GM19372 (cell line): ENCODE results near the gene ZNF473.
"Not testable (repeated sequence)": the region's sequence is repeated elsewhere in the genome, so short reads cannot be mapped to it uniquely, and the experiment has no call there.

Experiments
- ATAC-seq: cut with Tn5 transposase; IDR thresholded peaks from one replicate; pipeline ENCODE4 v1.9.1; 2021; ENCODE audit warnings: mild to moderate bottlenecking, low read depth, moderate library complexity; ENCODE audit not compliant: unreplicated experiment

The ZNF473 gene

DNA sequence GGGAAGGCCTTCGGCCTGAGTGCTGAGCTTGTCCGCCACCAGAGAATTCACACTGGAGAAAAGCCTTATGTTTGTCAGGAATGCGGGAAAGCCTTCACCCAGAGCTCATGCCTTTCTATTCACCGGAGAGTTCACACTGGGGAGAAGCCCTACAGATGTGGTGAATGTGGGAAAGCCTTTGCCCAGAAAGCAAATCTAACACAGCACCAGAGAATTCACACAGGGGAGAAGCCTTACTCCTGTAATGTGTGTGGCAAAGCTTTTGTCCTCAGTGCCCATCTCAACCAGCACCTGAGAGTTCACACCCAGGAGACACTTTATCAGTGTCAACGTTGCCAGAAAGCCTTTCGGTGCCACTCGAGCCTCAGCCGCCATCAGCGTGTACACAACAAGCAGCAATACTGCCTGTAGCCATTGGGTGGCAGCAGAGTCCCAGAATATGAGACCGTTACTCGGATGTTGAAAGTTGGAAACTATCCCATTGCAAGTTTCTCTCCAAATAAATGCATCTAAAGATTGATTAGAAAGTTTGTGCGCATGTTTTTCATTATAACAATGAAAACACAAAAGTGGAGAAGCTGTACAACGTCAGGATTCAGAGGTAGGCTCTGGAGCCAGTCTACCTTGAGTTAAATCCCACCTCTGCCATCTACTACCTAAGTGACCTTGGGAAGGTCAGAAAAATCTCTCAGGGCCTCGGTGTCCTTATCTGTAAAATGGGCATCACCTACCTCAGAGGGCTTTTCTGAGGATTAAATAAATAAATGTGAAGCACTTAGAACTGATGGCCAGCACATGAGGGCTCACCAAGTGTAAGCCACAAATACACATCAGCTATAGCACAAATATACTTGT lies 21.1 kb downstream of the ZNF473 start:
- ATAC-seq = no peak

DNA sequence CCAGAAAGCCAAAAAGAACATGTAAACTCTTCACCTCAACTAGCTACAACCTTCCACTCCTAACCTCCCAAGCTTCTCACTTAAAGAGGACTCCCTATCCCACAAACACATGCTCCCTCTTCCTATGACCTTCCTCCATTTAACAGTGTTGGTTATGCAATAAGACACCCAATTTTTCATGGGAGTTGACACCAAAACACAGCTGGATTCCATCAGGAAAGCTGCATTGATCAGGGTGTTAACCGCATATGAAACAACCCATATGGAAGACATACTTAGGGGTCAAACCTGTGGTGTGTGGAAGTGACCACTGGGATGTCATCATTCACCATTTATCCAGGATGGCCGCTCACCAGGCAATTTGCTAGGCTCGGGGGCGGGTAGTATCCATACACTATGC lies 21.9 kb downstream of the ZNF473 start:
- ATAC-seq = no peak

DNA sequence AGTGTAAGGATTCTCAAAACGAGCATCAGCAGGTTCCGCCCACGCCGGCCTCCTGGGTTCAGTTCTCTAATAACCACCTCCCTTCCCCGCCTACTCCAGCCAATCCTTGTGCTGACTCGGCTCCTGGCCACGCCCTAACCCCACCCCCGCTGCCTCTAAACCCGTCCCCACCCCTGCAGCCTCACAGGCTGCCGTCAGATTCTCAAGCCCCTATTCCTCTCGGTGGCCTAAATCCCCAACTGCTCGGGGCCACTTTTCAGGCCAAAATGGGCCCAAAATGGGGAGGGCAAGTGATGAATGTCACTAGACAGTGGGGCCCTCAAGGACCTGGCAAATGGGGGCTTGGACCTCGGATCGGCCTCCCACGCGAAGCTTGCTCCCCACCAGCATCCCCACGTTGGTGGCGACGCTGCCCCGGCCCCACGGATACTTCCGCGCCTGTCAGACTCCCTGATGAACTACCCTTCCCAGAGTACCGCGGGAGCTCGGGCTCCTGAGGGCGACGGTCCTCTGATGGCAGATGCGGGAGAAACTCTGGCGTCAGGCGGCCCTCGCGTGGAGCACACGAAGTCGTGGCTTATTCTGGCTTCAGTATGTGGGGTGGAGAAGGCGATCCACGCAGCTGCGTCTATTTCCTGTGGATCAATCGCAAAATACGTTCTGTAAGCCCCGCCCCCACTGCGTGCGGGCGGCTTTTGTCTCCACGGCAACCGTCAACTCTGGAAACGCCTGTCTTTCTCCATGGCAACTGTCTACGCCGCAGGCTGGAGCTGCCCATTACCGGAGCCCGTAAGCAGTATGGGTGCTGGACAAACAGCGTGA lies 24.8 kb downstream of the ZNF473 start:
- ATAC-seq = no peak

DNA sequence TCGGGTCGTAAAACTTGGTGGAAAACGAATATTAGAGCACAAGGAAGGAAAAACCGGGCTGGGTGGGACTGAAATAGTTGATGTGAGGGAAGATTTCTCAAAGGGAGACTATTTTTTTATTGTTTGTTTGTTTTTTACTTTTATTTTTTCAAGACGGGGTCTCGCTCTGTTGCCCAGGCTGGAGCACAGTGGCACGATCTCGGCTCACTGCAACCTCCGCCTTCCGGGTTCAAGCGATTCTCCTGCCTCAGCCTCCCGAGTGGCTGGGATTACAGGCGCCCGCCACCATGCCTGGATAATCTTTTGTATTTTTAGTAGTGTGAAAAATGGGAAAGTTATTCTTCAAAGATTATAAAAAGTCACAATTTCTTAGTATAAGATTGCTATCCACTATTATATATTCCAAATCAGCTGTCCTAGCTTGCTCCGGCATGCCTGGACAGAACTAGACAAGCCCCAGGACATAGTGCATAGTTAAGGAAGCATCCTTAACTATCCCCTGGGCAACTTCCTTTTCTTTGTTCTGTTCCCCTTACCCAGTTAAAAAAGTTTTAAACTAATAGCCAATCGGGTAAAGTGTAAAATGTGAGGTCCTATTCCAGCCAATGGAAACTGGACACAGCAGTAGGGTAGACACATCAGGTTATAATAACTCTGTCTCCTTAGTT lies 25.6 kb downstream of the ZNF473 start:
- not testable (repeated sequence) for ATAC-seq

DNA sequence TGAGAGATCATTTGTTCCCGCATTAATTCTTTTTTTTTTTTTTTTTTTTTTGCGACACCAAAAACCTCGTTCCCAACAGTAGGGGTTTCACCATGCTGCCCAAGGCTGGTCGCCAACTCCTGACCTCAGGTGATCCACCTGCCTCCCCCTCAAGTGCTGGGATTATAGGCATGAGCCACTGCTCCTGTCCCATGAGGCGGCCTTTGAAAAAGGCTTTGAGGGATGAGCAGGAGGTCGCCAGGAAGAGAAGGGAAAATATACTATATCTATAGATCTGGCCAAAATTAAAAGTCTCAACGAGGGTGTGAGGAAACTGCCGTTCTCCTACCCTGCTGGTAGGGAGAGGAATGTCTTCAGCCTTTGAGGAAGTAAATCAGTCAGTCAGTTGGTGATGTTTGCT lies 26.2 kb downstream of the ZNF473 start:
- no peak for ATAC-seq

DNA sequence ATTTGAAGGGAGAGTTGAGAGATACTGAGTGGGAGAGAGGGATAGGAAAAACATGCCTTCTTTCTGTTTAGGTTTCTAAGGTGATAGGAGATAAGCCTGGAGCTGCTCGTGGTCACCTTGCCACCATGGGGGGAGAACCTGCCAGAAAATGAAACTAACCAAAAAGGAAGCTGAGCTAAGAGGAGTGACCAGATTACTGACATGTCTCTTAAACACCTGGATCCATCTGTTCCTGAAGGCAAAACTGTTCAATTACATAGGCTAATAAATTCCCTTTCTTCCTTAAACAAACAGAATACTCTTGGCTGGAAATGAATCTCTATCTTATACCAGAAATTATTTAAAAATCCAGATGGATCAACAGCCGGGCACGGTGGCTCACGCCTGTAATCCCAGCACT lies 27.3 kb downstream of the ZNF473 start:
- no peak for ATAC-seq

DNA sequence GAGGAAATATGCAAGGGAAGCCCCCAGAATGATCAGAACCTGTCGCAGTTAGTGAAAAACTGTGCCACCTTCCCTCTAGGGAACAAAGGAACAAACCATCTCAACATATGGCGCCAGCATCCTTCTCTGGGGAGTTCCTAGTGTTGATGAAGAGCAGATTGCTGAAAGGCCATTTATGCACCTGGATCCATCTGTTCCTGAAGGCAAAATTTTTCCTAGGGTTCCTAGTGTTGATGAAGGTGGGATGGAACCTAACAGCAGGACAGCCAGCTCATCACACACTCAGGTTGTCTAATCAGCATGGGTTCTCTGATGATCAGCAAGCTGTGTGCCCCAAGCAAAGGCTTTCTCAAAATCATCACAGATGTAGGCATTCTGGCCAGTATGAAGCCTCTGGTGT lies 32.6 kb downstream of the ZNF473 start:
- ATAC-seq = no peak

DNA sequence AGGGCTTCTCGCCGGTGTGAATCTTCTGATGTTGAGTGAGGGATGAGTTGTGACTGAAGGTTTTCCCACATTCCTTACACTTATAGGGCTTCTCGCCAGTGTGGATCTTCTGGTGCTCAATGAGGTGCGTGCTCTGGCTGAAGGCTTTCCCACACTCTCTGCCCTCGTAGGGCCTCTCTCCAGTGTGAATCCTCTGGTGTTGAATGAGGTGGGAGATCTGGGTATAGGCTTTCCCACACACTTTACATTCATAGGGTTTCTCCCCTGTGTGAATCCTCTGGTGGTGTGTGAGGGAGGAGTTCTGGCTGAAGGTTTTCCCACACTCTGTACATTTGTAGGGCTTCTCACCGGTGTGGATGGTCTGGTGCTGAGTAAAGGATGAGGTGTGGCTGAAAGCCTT lies 33.2 kb downstream of the ZNF473 start:
- no peak for ATAC-seq

DNA sequence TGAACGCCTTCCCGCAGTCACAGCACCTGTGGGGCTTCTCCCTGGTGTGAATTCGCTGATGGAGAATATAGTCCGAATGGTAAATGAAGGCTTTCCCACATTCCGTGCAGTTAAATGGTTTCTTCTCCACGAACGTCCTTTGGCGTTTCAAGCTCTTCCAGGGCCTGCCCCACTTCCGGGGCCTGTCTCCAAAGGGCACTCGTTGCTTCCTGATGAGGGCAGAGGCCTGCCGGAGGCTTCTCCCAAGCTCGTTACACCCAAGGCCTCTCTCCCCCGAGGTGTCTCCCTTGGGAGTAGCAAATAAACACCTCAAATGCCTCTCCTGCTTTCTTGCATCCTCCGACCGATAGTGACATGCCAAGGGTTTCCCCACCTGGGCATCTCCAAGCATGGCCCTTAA lies 34.3 kb downstream of the ZNF473 start:
- ATAC-seq = no peak

DNA sequence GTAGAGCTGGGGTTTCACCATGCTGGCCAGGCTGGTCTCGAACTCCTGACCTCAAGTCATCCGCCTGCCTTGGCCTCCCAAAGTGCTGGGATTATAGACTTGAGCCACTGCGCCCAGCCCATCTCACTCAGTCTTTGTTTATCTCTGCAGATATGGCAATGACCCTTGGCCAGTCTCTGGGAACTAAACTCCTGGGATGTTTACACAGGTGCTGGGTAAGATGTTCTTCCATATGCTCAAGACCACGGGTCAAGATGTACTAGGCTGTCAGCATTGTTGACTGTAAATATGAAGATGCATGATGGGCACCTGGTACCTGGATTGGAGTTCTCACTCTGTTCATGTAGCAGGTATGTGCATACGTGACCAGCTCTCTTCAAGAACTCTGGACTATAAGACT lies 35.8 kb downstream of the ZNF473 start:
- ATAC-seq = no peak

DNA sequence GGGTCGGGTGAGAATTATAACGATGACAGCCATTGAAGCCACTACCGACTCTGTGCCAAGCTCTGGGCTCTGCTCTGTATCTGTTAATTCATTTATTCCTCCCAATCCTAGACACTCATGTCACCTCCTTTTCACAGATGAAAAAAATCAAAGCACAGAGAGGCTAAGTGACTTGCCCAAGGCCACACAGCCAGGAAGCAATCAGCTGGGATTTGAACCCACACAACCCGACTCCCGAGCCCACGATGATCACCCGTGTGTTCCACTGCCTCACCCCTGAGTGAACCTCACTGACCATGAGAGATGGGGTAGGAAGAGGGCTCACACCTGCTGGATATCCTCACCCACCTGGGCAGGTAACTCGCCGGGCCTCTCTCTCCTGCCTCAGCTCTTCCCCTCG lies 40.1 kb downstream of the ZNF473 start:
- no peak for ATAC-seq

DNA sequence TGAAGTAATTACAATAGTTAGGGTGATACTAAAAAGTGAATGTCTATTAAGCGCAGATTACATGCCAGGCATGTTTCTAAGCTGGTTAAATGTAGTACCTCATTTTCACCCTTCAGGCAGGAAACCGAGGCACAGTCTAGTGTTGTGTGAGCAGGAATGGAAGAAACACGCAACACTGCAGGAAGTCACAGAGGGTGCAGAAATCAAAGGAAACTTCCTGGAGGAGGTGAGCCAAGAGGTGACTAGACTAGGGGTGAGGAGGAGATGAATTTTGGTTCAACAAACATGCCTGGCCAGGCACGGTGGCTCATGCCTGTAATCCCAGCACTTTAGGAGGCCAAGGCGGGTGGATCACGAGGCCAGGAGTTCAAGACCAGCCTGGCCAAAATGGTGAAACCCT lies 41.8 kb downstream of the ZNF473 start:
- no peak for ATAC-seq

DNA sequence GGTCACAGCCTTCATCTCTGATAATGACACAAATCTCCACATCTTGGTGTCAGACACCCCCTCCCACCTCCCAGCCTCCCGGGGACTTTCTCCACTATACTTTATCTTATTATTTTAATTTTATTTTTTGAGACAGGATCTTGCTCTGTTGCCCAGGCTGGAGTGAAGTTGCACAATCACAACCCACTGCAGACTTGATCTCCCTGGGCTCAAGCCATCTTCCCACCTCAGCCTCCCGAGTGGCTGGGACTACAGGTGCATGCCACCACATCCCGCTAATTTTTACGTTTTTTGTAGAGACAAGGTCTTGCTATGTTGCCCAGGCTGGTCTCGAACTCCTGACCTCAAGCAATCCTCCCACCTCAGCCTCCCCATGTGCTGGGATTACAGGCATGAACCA lies 42.6 kb downstream of the ZNF473 start:
- ATAC-seq = not testable (repeated sequence)

DNA sequence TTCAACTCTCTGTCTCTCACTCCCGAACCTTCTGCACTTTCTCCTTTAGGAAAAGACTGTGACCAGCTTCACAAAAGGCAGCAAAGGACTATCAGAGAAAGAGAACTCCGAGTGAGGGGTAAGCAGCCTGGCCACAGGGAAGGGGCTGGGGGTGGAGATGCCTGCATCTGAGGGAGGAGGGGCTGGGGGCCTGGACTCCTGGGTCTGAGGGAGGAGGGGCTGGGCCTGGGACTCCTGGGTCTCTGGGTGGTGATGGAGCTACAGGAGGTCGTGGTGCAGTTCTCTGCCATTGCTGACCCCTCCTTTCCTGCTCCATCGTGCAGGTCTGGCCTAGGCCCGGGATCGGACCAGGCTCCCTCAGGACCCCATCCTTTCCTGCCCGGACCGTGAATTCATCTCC lies 49.3 kb downstream of the ZNF473 start:
- not testable (repeated sequence) for ATAC-seq

DNA sequence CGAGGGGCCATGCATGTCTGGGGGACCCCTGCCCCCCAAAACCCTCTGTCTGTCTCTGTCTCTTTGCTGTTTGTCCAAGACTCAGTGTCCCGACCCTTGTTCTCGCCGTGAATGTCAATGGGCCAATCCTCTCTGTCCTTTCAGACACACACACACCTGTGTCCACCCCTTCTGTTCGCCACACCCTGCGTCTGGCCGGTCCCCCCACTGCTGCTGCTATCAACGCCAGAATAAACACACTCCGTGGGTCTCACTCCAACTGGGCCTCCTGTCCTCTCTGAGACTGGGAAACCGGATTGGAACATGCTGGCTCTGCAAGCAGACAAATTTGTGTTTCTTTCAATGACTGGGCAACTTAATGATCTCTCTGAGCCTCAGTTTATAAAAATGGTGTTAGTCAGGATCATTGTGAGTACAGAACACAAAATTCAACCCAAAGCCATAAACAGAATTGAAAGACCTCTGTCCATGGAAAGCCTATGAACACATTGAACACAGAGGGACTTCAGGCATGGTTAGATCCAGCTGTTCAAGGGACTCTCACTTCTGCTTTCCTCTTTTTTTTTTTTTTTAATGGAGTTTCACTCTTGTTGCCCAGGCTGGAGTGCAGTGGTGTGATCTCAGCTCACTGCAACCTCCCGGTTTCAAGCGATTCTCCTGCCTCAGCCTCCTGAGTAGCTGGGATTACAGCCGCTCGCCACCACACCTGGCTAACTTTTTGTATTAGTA lies 50.0 kb downstream of the ZNF473 start:
- not testable (repeated sequence) for ATAC-seq

DNA sequence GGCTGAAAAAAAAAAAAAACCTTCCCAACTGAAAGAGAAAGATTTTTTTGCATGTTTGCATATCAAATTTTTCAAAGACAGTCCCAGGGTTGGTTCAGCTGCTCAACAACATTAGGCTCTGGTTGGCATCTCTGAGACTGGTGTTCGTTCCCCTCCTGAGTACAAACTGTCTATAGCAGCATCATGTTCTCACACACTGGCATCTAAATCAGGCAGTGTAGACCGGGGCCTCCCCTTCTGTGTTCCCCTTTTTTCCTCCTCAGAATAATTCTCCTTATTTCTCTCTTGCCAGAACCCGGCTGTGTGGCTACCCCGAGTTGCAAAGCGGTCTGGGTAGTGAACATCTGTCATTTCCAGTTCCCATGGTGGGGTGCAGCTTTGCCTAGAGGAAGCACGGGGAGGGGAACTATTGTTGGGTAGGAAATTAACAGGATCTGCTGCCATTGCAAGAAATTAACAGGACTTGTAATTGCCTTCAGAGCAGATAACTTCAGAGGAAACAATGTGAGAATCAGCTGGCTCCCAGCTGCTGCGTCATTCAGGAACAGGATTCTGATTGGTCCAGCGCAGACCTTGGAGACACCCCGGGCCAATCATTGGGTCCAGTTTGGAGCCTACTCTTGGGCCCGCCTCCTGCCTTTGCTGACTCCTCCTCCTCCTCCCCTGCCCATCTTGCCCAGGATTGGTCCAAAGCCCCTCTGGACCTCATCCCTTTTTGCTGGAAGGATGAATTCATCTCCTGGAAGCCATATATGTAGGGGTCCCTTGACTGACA lies 51.0 kb downstream of the ZNF473 start:
- ATAC-seq = not testable (repeated sequence)

DNA sequence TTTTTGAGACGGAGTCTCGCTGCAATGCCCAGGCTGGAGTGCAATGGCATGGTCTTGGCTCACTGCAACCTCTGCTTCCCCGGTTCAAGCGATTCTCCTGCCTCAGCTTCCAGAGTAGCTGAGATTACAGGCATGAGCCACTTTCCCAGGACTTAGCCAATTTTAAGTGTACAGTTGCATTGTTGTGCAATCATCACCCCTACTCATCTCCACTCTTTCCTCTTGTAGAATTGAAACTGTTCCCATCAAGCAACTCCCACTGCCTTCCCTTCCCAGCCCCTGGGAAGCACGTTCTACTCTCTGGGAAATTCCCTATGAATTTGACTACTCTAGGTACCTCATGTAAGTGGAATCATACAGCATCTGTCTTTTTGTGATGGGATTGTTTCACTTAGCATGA lies 53.2 kb downstream of the ZNF473 start:
- not testable (repeated sequence) for ATAC-seq

DNA sequence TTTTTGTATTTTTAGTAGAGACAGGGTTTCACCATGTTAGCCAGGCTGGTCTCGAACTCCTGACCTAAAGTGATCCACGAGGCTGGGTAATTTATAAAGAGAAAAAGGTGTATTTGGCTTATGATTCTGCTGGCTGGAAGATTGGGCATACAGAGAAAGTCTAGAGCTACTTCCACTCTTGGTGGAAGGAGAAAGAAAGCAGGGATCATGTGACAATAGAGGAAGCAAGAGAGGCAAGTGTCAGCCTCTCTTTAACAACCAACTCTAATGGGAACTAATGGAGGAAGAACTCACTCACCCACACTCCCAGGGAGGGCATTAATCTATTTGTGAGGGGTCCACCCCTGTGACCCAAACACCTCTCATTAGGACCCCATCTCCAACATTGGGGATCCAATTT lies 58.6 kb downstream of the ZNF473 start:
- ATAC-seq = not testable (repeated sequence)

DNA sequence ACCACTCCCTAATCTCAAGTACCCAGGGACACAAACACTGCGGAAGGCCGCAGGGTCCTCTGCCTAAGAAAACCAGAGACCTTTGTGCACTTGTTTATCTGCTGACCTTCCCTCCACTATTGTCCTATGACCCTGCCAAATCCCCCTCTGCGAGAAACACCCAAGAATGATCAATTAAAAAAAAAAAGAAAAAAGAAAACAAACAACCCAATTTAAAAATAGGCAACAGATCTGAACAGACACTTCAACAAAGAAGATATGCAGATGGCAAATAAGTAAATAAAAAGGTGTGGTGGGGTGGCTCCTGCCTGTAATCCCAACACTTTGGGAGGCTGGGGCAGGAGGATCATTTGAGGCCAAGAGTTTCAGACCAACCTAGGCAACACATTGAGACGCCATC lies 61.3 kb downstream of the ZNF473 start:
- ATAC-seq = not testable (repeated sequence)

DNA sequence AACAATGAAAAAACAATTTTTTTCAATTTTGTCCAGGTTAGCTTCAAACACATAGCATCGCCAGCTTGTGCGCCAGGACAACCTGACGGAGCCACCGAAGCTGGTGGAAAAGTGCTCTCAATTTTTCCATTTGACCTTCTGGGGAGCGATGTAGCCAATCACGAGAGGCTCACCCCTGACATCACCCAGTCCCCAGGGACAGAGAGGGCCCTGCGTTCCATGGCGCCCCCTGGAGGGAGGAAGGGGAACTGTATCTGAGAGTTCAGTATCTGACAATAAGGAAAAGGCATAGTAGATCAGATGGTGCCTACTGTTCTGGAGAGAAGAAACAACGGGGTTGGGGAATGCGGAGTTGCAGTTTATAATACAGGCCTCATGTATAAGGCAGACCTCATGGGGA lies 64.9 kb downstream of the ZNF473 start:
- ATAC-seq = not testable (repeated sequence)
